ENCODE measurements around the gene NECTIN4.

Gene NECTIN4

GRCh38 chr1:161091796-161092507, 2.6 kb upstream of the NECTIN4 start:
- H3K4me1 ChIP-seq (ENCODE audit: control insufficient read depth, insufficient read depth, low read length, unreplicated experiment), result peaks cover 25% of the 10 kb centered on the region
- no peaks in the 10 kb centered on the region for H3K27me3 ChIP-seq (ENCODE audit: insufficient read depth, low read length)
- H3K4me3 ChIP-seq (ENCODE audit: low read depth, low read length), result no peak overlapping the region
- no peak overlapping the region for H3K27ac ChIP-seq (ENCODE audit: low read depth, low read length)
- H2AFZ ChIP-seq (ENCODE audit: low read length, unreplicated experiment), result no peak overlapping the region
- no peaks in the 10 kb centered on the region for H3K79me2 ChIP-seq (ENCODE audit: control insufficient read depth, insufficient read depth, low read length, unreplicated experiment)
- H3K36me3 ChIP-seq (ENCODE audit: insufficient read depth, low read length), result no peaks in the 10 kb centered on the region

GRCh38 chr1:161091093-161091492, 1.7 kb upstream of the NECTIN4 start:
- H3K4me3 ChIP-seq (ENCODE audit: low read depth, low read length), result no peak overlapping the region
- peaks cover 22% of the 10 kb centered on the region for H3K4me1 ChIP-seq (ENCODE audit: control insufficient read depth, insufficient read depth, low read length, unreplicated experiment)
- no peak overlapping the region for H2AFZ ChIP-seq (ENCODE audit: low read length, unreplicated experiment)

GRCh38 chr1:161090617-161091016, 1.3 kb upstream of the NECTIN4 start:
- Histone ChIP-seq H3K4me3 (ENCODE audit: low read depth, low read length) (no peak overlapping the region), H3K36me3 (ENCODE audit: insufficient read depth, low read length) (no peaks in the 10 kb centered on the region), H2AFZ (ENCODE audit: low read length, unreplicated experiment) (no peak overlapping the region), H3K27ac (ENCODE audit: low read depth, low read length) (no peak overlapping the region), H3K27me3 (ENCODE audit: insufficient read depth, low read length) (no peaks in the 10 kb centered on the region), H3K4me1 (ENCODE audit: control insufficient read depth, insufficient read depth, low read length, unreplicated experiment) (peaks cover 22% of the 10 kb centered on the region), H3K79me2 (ENCODE audit: control insufficient read depth, insufficient read depth, low read length, unreplicated experiment) (no peaks in the 10 kb centered on the region)

More at GRCh38 chr1:161091093-161091492, 1.7 kb upstream of the NECTIN4 start:
- H3K27me3 ChIP-seq (ENCODE audit: insufficient read depth, low read length), result no peaks in the 10 kb centered on the region
- H3K79me2 ChIP-seq (ENCODE audit: control insufficient read depth, insufficient read depth, low read length, unreplicated experiment), result no peaks in the 10 kb centered on the region
- no peaks in the 10 kb centered on the region for H3K36me3 ChIP-seq (ENCODE audit: insufficient read depth, low read length)
- no peak overlapping the region for H3K27ac ChIP-seq (ENCODE audit: low read depth, low read length)

- H2AFZ ChIP-seq (ENCODE audit: low read length, unreplicated experiment), result no peak overlapping the region
- no peak overlapping the region for H3K27ac ChIP-seq (ENCODE audit: low read depth, low read length)
- H3K79me2 ChIP-seq (ENCODE audit: control insufficient read depth, insufficient read depth, low read length, unreplicated experiment), result no peaks in the 10 kb centered on the region
- no peak overlapping the region for H3K4me3 ChIP-seq (ENCODE audit: low read depth, low read length)
- H3K4me1 ChIP-seq (ENCODE audit: control insufficient read depth, insufficient read depth, low read length, unreplicated experiment), result peaks cover 27% of the 10 kb centered on the region
- no peaks in the 10 kb centered on the region for H3K27me3 ChIP-seq (ENCODE audit: insufficient read depth, low read length)
- H3K36me3 ChIP-seq (ENCODE audit: insufficient read depth, low read length), result no peaks in the 10 kb centered on the region
These were observed 580 bp upstream of the NECTIN4 start for GRCh38 chr1:161089938-161090337.

- Histone ChIP-seq H3K27ac (ENCODE audit: low read depth, low read length) (no peak overlapping the region), H3K79me2 (ENCODE audit: control insufficient read depth, insufficient read depth, low read length, unreplicated experiment) (no peaks in the 10 kb centered on the region), H2AFZ (ENCODE audit: low read length, unreplicated experiment) (no peak overlapping the region), H3K4me3 (ENCODE audit: low read depth, low read length) (no peak overlapping the region), H3K4me1 (ENCODE audit: control insufficient read depth, insufficient read depth, low read length, unreplicated experiment) (peaks cover 39% of the 10 kb centered on the region), H3K36me3 (ENCODE audit: insufficient read depth, low read length) (no peaks in the 10 kb centered on the region), H3K27me3 (ENCODE audit: insufficient read depth, low read length) (no peaks in the 10 kb centered on the region)
These were observed 709 bp downstream of the NECTIN4 start for GRCh38 chr1:161088587-161089110.

GRCh38 chr1:161086457-161086856, 2.9 kb downstream of the NECTIN4 start:
- no peak overlapping the region for H3K4me3 ChIP-seq (ENCODE audit: low read depth, low read length)

GRCh38 chr1:161085165-161085564, 4.2 kb downstream of the NECTIN4 start:
- no peak overlapping the region for H3K4me3 ChIP-seq (ENCODE audit: low read depth, low read length)
- H3K27me3 ChIP-seq (ENCODE audit: insufficient read depth, low read length), result no peaks in the 10 kb centered on the region
- no peaks in the 10 kb centered on the region for H3K79me2 ChIP-seq (ENCODE audit: control insufficient read depth, insufficient read depth, low read length, unreplicated experiment)
- H3K27ac ChIP-seq (ENCODE audit: low read depth, low read length), result no peak overlapping the region
- H3K36me3 ChIP-seq (ENCODE audit: insufficient read depth, low read length), result no peaks in the 10 kb centered on the region
- H2AFZ ChIP-seq (ENCODE audit: low read length, unreplicated experiment), result no peak overlapping the region
- peaks cover 49% of the 10 kb centered on the region for H3K4me1 ChIP-seq (ENCODE audit: control insufficient read depth, insufficient read depth, low read length, unreplicated experiment)

More at GRCh38 chr1:161086457-161086856, 2.9 kb downstream of the NECTIN4 start:
- Histone ChIP-seq H3K4me1 (ENCODE audit: control insufficient read depth, insufficient read depth, low read length, unreplicated experiment) (peaks cover 40% of the 10 kb centered on the region), H3K79me2 (ENCODE audit: control insufficient read depth, insufficient read depth, low read length, unreplicated experiment) (no peaks in the 10 kb centered on the region), H3K27me3 (ENCODE audit: insufficient read depth, low read length) (no peaks in the 10 kb centered on the region), H3K36me3 (ENCODE audit: insufficient read depth, low read length) (no peaks in the 10 kb centered on the region), H2AFZ (ENCODE audit: low read length, unreplicated experiment) (no peak overlapping the region), H3K27ac (ENCODE audit: low read depth, low read length) (no peak overlapping the region)

GRCh38 chr1:161084597-161084988, 4.8 kb downstream of the NECTIN4 start:
- Histone ChIP-seq H2AFZ (ENCODE audit: low read length, unreplicated experiment) (no peak overlapping the region), H3K4me3 (ENCODE audit: low read depth, low read length) (no peak overlapping the region), H3K79me2 (ENCODE audit: control insufficient read depth, insufficient read depth, low read length, unreplicated experiment) (no peaks in the 10 kb centered on the region), H3K27me3 (ENCODE audit: insufficient read depth, low read length) (no peaks in the 10 kb centered on the region), H3K4me1 (ENCODE audit: control insufficient read depth, insufficient read depth, low read length, unreplicated experiment) (peaks cover 49% of the 10 kb centered on the region), H3K36me3 (ENCODE audit: insufficient read depth, low read length) (no peaks in the 10 kb centered on the region), H3K27ac (ENCODE audit: low read depth, low read length) (no peak overlapping the region)

GRCh38 chr1:161083748-161084596, 5.4 kb downstream of the NECTIN4 start:
- Histone ChIP-seq H3K27me3 (ENCODE audit: insufficient read depth, low read length) (no peaks in the 10 kb centered on the region), H3K79me2 (ENCODE audit: control insufficient read depth, insufficient read depth, low read length, unreplicated experiment) (no peaks in the 10 kb centered on the region), H3K4me3 (ENCODE audit: low read depth, low read length) (no peak overlapping the region), H3K27ac (ENCODE audit: low read depth, low read length) (0 out of 2 replicates have a peak overlapping the region, but pooled peaks have one; percentile 17), H2AFZ (ENCODE audit: low read length, unreplicated experiment) (no peak overlapping the region), H3K4me1 (ENCODE audit: control insufficient read depth, insufficient read depth, low read length, unreplicated experiment) (peaks cover 49% of the 10 kb centered on the region), H3K36me3 (ENCODE audit: insufficient read depth, low read length) (no peaks in the 10 kb centered on the region)

- no peaks in the 10 kb centered on the region for H3K36me3 ChIP-seq (ENCODE audit: insufficient read depth, low read length)
- H3K79me2 ChIP-seq (ENCODE audit: control insufficient read depth, insufficient read depth, low read length, unreplicated experiment), result no peaks in the 10 kb centered on the region
- no peaks in the 10 kb centered on the region for H3K27me3 ChIP-seq (ENCODE audit: insufficient read depth, low read length)
- no peak overlapping the region for H3K4me3 ChIP-seq (ENCODE audit: low read depth, low read length)
- H2AFZ ChIP-seq (ENCODE audit: low read length, unreplicated experiment), result peak overlapping the region; percentile 40
- peak overlapping the region; percentile 64 for H3K27ac ChIP-seq (ENCODE audit: low read depth, low read length)
- peaks cover 42% of the 10 kb centered on the region for H3K4me1 ChIP-seq (ENCODE audit: control insufficient read depth, insufficient read depth, low read length, unreplicated experiment)
These were observed 6.2 kb downstream of the NECTIN4 start for GRCh38 chr1:161082996-161083747.
